BLaER1 (cell line): ENCODE measurements around the gene METTL9.
"Not testable (repeated sequence)": the region's sequence is repeated elsewhere in the genome, so short reads cannot be mapped to it uniquely, and the experiment has no call there.

Source experiments
- H3K27ac ChIP-seq: shearing (Covaris generic); formaldehyde crosslinking; 2 replicates; pipeline ENCODE4 v1.8.1; 2022
- H3K27me3 ChIP-seq: shearing (Covaris generic); formaldehyde crosslinking; 2 replicates; pipeline ENCODE4 v1.8.1; 2022
- H3K36me3 ChIP-seq: shearing (Covaris generic); formaldehyde crosslinking; 2 replicates; pipeline ENCODE4 v1.8.1; 2022
- H3K4me1 ChIP-seq: shearing (Covaris generic); formaldehyde crosslinking; 2 replicates; pipeline ENCODE4 v1.8.1; 2022
- H3K4me2 ChIP-seq: shearing (Covaris generic); formaldehyde crosslinking; 2 replicates; pipeline ENCODE4 v1.8.1; 2022
- H3K4me3 ChIP-seq: shearing (Covaris generic); formaldehyde crosslinking; 2 replicates; pipeline ENCODE4 v1.8.1; 2022
- H3K9ac ChIP-seq: shearing (Covaris generic); formaldehyde crosslinking; 2 replicates; pipeline ENCODE4 v1.8.1; 2022
- H3K9me3 ChIP-seq: shearing (Covaris generic); formaldehyde crosslinking; 2 replicates; pipeline ENCODE4 v1.8.1; 2022
- H4K20me1 ChIP-seq: shearing (Covaris generic); formaldehyde crosslinking; 2 replicates; pipeline ENCODE4 v1.8.1; 2022
- Cebpa-rat ChIP-seq: shearing (Covaris generic); IDR thresholded peaks from 2 replicates; pipeline ENCODE4 v1.8.1; 2022

METTL9 gene

DNA sequence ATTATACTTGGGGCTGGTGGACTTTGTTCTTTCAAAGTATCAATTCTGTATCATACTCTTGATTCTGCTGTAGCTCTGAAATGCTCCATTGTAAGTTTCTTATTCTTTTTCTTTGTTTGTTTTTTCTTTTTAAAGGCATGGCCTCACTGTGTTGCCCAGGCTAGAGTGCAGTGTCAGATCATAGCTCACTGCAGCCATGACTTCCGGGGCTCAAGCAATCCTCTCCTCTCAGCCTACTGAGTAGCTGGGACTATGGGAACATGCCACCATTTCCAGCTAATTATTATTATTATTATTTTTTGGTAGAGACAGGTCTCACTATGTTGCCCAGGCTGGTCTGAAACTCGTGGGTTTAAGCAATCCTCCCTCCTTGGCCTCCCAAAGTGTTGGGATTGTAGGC lies 38.9 kb upstream of the METTL9 start:
- no peaks in the 10 kb centered on the region for H4K20me1 ChIP-seq
- no peak overlapping the region for H3K9ac ChIP-seq
- peaks cover 15% of the 10 kb centered on the region for H3K4me1 ChIP-seq
- TF ChIP-seq Cebpa-rat, result no peak
- no peaks in the 10 kb centered on the region for H3K27me3 ChIP-seq
- H3K36me3 ChIP-seq, result no peaks in the 10 kb centered on the region
- no peaks in the 10 kb centered on the region for H3K9me3 ChIP-seq
- no peak overlapping the region for H3K27ac ChIP-seq
- H3K4me3 ChIP-seq, result no peak overlapping the region
- no peak overlapping the region for H3K4me2 ChIP-seq

- H3K27ac ChIP-seq, result no peak overlapping the region
- no peaks in the 10 kb centered on the region for H3K27me3 ChIP-seq
- H3K9me3 ChIP-seq, result no peaks in the 10 kb centered on the region
- no peaks in the 10 kb centered on the region for H3K36me3 ChIP-seq
- no peak overlapping the region for H3K4me2 ChIP-seq
- H3K9ac ChIP-seq, result no peak overlapping the region
- H3K4me1 ChIP-seq, result peaks cover 6% of the 10 kb centered on the region; the same call in 1 of the 2 replicates
- no peaks in the 10 kb centered on the region for H4K20me1 ChIP-seq
- no peak overlapping the region for H3K4me3 ChIP-seq
- no peak for TF ChIP-seq Cebpa-rat
These were observed 35.7 kb upstream of the METTL9 start for GRCh38 chr16:21563676-21564075.

DNA sequence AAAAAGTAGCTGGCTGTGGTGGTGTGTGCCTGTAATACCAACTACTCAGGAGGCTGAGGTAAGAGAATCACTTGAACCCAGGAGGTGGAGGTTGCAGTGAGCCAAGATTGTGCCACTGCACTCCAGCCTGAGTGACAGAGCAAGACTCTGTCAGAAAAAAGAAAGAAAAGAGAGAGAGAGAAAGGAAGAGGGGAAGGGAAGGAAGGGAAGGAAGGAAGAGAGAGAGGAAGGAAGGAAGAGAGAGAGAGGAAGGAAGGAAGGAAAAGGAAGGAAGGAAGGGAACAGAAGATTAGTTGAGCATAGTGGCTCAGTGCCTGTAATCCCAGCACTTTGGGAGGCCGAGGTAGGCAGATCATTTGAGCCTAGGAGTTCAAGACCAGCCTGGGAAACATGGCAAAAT lies 35.0 kb upstream of the METTL9 start:
- not testable (repeated sequence) for H3K9ac ChIP-seq, H3K4me1 ChIP-seq, H3K36me3 ChIP-seq, H3K9me3 ChIP-seq, H4K20me1 ChIP-seq, H3K27ac ChIP-seq, H3K4me3 ChIP-seq, H3K4me2 ChIP-seq, H3K27me3 ChIP-seq

- Histone ChIP-seq H3K4me2 (no peak overlapping the region), H3K36me3 (no peaks in the 10 kb centered on the region), H3K4me1 (peaks cover 16% of the 10 kb centered on the region), H4K20me1 (no peaks in the 10 kb centered on the region), H3K27ac (no peak overlapping the region), H3K4me3 (no peak overlapping the region), H3K9ac (no peak overlapping the region), H3K27me3 (no peaks in the 10 kb centered on the region), H3K9me3 (no peaks in the 10 kb centered on the region)
- TF ChIP-seq Cebpa-rat, result no peak
These were observed 33.9 kb upstream of the METTL9 start for GRCh38 chr16:21565507-21565860.

GRCh38 chr16:21565861-21566669 lies 33.3 kb upstream of the METTL9 start:
- peaks cover 16% of the 10 kb centered on the region for H3K4me1 ChIP-seq
- no peak overlapping the region for H3K9ac ChIP-seq
- TF ChIP-seq Cebpa-rat, result no peak
- no peaks in the 10 kb centered on the region for H3K9me3 ChIP-seq
- no peaks in the 10 kb centered on the region for H4K20me1 ChIP-seq
- H3K4me3 ChIP-seq, result no peak overlapping the region
- H3K36me3 ChIP-seq, result no peaks in the 10 kb centered on the region
- no peak overlapping the region for H3K4me2 ChIP-seq
- no peaks in the 10 kb centered on the region for H3K27me3 ChIP-seq
- H3K27ac ChIP-seq, result no peak overlapping the region

DNA sequence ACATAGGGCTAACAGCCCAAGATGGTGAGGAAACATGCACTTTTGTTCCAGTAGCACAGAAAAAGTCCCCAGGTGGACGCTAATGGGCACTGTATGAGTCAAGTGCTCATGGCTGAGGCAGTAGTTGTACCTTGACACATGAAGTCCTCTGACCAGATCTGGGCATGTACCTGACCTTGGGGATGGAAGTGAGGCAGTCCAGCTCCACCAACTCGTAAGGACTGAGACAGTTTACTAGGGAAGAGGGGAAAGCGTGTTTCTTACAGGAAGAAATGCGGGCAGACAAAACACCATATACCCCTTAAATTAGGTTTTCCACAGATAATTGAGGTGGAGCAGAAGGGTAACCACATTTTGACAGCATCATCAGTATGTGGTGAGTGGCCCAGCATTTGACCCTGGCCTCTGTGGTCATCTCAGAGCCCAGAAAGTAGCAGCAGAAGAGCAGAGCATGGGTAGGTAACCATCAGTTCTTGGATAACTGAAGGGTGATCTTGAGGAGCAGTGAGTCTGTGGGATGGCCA lies 32.4 kb upstream of the METTL9 start:
- Histone ChIP-seq H3K4me2 (no peak overlapping the region), H4K20me1 (no peaks in the 10 kb centered on the region), H3K27ac (no peak overlapping the region), H3K36me3 (no peaks in the 10 kb centered on the region), H3K4me1 (peaks cover 16% of the 10 kb centered on the region), H3K9me3 (no peaks in the 10 kb centered on the region), H3K27me3 (no peaks in the 10 kb centered on the region), H3K4me3 (no peak overlapping the region), H3K9ac (no peak overlapping the region)
- no peak for TF ChIP-seq Cebpa-rat

GRCh38 chr16:21567496-21567895 lies 31.9 kb upstream of the METTL9 start:
- not testable (repeated sequence) for H3K9ac ChIP-seq, H3K36me3 ChIP-seq, H3K27ac ChIP-seq, H4K20me1 ChIP-seq, H3K4me3 ChIP-seq, H3K27me3 ChIP-seq, H3K4me2 ChIP-seq, H3K9me3 ChIP-seq
- peaks cover 16% of the 10 kb centered on the region for H3K4me1 ChIP-seq

DNA sequence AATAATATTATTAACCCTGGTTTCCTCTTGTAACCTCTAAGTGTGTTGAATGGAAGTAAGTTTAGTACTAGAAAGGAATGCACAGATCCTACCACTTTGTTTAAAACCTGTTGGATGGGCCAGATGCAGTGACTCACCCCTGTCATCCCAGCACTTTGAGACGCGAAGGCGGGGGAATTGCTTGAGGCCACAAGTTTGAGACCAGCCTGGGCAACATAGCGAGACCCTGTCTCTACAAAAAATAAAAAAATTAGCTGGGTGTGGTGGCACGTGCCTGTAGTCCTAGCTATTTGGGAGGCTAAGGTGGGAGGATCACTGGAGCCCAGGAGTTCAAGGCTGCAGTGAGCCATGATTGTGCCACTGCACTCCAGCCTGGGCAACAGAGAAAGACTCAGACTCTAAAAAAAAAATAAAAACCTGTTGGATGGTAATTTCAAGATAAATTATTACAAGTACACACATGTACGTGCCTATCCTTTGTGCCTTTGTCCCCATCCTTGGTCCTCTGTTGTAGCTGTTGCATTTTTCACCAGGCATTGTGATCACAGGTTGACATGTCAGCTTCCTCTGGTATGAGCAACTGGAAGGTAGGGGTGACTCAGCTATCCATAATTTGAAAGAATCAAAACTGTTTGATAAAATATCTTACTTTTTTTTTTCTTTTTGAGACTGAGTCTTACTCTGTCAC lies 30.7 kb upstream of the METTL9 start:
- no peak overlapping the region for H3K4me3 ChIP-seq
- H3K27me3 ChIP-seq, result no peaks in the 10 kb centered on the region
- H3K4me2 ChIP-seq, result no peak overlapping the region
- no peaks in the 10 kb centered on the region for H3K9me3 ChIP-seq
- no peaks in the 10 kb centered on the region for H3K36me3 ChIP-seq
- no peak for TF ChIP-seq Cebpa-rat
- no peak overlapping the region for H3K9ac ChIP-seq
- H4K20me1 ChIP-seq, result no peaks in the 10 kb centered on the region
- peaks cover 16% of the 10 kb centered on the region for H3K4me1 ChIP-seq
- H3K27ac ChIP-seq, result no peak overlapping the region

DNA sequence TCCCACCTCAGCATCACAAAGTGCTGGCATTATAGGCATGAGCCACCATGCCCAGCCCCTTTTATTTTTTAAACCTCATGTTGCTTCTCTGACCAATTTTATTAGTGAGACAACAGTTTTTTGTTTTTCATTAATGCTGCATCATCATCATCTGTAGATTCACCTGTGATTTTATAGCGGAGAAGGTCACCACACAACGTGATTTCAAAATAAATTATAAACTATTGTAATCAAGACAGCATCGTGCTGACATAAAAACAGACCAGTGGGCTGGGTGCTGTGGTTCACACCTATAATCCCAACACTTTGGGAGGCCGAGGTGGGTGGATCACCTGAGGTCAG lies 28.7 kb upstream of the METTL9 start:
- no peak for TF ChIP-seq Cebpa-rat
- H3K9ac ChIP-seq, result no peak overlapping the region
- H4K20me1 ChIP-seq, result no peaks in the 10 kb centered on the region
- peaks cover 10% of the 10 kb centered on the region for H3K4me1 ChIP-seq
- H3K9me3 ChIP-seq, result no peaks in the 10 kb centered on the region
- no peaks in the 10 kb centered on the region for H3K27me3 ChIP-seq
- no peaks in the 10 kb centered on the region for H3K36me3 ChIP-seq
- H3K4me3 ChIP-seq, result no peak overlapping the region
- H3K4me2 ChIP-seq, result no peak overlapping the region
- H3K27ac ChIP-seq, result no peak overlapping the region

GRCh38 chr16:21573506-21573905 lies 25.9 kb upstream of the METTL9 start:
- H3K9me3 ChIP-seq, H4K20me1 ChIP-seq, H3K9ac ChIP-seq, H3K4me3 ChIP-seq, H3K27me3 ChIP-seq, H3K4me2 ChIP-seq, H3K27ac ChIP-seq, H3K36me3 ChIP-seq: not testable (repeated sequence)
- peaks cover 10% of the 10 kb centered on the region for H3K4me1 ChIP-seq
